ENCODE measurements around the gene GGCX. TPM values are rescaled to one million over a fixed set of nuclear protein-coding genes. Genes with fewer than 3 reads are reported as not detected.
"Not testable (repeated sequence)": the region's sequence is repeated elsewhere in the genome, so short reads cannot be mapped to it uniquely, and the experiment has no call there.

GGCX gene
- total RNA-seq, 1 donor from 2014 or later, result 25.5 TPM

DNA sequence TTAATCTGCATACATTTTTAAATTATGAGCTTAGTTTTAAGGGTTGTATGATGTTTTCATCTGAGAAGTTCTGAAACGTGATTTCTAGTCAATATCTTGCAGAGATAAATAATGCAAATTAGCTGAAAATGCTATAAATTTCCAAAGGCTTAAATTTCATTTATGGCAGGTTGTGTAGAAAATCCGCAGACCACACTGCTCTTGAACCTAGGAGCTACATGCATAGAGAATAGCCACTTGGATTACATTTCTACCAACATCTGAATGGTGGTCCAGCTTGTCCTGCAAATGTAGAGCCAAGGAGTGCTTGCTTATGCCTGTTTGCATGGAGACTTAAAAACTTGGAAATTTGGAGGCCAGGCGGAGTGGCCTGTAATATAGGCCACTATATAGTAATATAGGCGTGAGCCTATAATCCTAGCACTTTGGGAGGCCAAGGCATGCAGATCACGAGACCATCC lies 15.5 kb downstream of the GGCX start:
- no peaks in the 10 kb centered on the region for H3K9me3 ChIP-seq (replicated peaks)
- intact Hi-C loops (cut with micrococcal nuclease), result no loop called here
- H3K4me3 ChIP-seq, result no peak overlapping the region
- H3K36me3 ChIP-seq, result peaks cover 73% of the 10 kb centered on the region
- no peak for DNase-seq
- no peaks in the 10 kb centered on the region for H3K27me3 ChIP-seq (ENCODE audit: low read depth)
- TF ChIP-seq, protein P1, sequence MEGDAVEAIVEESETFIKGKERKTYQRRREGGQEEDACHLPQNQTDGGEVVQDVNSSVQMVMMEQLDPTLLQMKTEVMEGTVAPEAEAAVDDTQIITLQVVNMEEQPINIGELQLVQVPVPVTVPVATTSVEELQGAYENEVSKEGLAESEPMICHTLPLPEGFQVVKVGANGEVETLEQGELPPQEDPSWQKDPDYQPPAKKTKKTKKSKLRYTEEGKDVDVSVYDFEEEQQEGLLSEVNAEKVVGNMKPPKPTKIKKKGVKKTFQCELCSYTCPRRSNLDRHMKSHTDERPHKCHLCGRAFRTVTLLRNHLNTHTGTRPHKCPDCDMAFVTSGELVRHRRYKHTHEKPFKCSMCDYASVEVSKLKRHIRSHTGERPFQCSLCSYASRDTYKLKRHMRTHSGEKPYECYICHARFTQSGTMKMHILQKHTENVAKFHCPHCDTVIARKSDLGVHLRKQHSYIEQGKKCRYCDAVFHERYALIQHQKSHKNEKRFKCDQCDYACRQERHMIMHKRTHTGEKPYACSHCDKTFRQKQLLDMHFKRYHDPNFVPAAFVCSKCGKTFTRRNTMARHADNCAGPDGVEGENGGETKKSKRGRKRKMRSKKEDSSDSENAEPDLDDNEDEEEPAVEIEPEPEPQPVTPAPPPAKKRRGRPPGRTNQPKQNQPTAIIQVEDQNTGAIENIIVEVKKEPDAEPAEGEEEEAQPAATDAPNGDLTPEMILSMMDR (IDR thresholded peaks at IDR 0.05; ENCODE audit: borderline replicate concordance), result no peak
- H3K4me1 ChIP-seq, result peaks cover 40% of the 10 kb centered on the region
- H3K27ac ChIP-seq (replicated peaks), result no peak overlapping the region

DNA sequence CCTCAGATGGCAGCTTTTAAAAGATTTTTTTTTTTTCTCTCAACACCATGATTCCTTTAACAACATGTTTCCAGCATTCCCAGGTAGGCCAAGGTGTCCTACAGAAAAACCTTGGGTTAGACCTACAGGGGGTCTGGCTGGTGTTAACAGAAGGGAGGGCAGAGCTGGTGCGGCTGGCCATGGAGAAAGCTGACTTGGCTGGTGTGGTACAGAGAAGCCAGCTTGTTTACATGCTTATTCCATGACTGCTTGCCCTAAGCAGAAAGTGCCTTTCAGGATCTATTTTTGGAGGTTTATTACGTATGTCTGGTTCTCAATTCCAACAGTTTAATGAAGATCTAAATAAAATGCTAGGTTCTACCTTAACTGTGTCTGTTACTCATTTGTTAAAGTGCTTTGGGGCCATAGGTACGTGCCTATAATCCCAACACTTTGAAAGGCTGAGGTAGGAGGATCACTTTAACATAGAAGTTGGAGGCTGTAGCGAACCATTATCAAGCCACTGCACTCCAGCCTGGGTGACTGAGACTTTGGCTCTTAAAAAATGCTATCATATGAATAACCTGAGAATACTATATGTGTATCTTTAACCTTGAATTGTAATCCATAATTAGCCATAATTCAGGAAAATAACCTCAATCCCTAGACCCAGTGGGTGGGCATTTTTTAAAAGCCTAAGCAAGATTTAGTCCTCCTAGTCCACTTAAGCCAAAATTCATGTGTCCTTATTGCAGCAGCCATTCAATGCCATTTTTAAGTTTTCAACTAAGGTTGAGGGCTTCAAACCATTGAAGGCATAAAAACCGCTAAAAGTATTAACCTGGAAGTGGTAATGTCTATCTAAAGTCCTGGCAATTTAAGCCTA lies 16.1 kb downstream of the GGCX start:
- H3K27me3 ChIP-seq (ENCODE audit: low read depth); H3K9me3 ChIP-seq (replicated peaks); H3K27ac ChIP-seq (replicated peaks); H3K4me3 ChIP-seq; DNase-seq; intact Hi-C loops (cut with micrococcal nuclease): not testable (repeated sequence)
- H3K36me3 ChIP-seq, result peaks cover 72% of the 10 kb centered on the region
- peaks cover 46% of the 10 kb centered on the region for H3K4me1 ChIP-seq

DNA sequence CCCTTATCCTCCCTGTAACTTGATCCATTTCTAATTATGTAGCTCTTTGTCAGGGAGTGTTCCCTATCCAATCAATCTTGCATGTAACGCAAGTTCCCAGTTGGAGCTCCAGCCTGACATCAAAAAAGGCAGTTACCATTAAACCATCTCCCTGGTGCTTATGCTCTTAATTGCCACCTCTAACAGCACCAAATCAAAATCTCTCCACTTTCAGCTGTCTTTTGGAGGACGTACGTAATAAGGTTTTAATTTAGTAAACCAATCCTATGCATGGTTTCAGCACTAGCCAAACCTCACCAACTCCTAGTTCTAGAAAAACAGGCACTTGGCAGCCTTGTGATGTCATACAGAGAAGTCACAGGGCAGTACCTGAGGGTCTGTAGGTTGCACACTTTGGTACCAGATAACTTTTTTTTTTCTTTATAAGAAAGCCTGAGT lies 17.0 kb downstream of the GGCX start:
- peaks cover 64% of the 10 kb centered on the region for H3K36me3 ChIP-seq
- H3K27me3 ChIP-seq (ENCODE audit: low read depth); H3K9me3 ChIP-seq (replicated peaks); H3K4me3 ChIP-seq; H3K27ac ChIP-seq (replicated peaks); intact Hi-C loops (cut with micrococcal nuclease); DNase-seq: not testable (repeated sequence)
- peaks cover 54% of the 10 kb centered on the region for H3K4me1 ChIP-seq

DNA sequence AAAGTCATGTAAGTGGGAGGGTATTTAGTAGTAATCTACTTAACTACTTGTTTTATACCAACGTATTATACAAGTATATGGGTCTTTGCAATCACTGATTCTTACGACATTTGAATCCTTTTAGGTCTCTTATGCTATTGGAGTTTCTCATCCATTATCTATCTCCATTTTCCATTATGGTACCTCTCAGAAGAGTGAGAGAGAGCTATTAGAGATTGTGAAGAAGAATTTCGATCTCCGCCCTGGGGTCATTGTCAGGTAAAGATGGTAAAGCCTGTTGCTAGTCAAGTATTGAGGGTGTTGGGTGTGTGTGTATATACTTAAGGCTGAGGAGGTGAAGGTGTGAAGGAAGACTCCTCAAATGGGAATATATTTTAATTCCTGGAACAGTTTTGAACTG lies 18.5 kb downstream of the GGCX start:
- Histone ChIP-seq H3K4me3 (peak overlapping the region; percentile 86), H3K9me3 (replicated peaks) (no peaks in the 10 kb centered on the region), H3K27me3 (ENCODE audit: low read depth) (no peaks in the 10 kb centered on the region), H3K4me1 (peaks cover 64% of the 10 kb centered on the region), H3K27ac (replicated peaks) (peak overlapping the region; percentile 100), H3K36me3 (peaks cover 60% of the 10 kb centered on the region)
- DNase-seq, result no peak
- intact Hi-C loops (cut with micrococcal nuclease), result no loop called here
- TF ChIP-seq, protein P1 (IDR thresholded peaks at IDR 0.05; ENCODE audit: borderline replicate concordance), result no peak

- DNase-seq, result no peak
- peak overlapping the region; percentile 100 for H3K27ac ChIP-seq (replicated peaks)
- H3K4me3 ChIP-seq, result peak overlapping the region; percentile 86
- H3K36me3 ChIP-seq, result peaks cover 60% of the 10 kb centered on the region
- intact Hi-C loops (cut with micrococcal nuclease), result no loop called here
- no peaks in the 10 kb centered on the region for H3K9me3 ChIP-seq (replicated peaks)
- H3K4me1 ChIP-seq, result peaks cover 72% of the 10 kb centered on the region
- TF ChIP-seq, protein P1 (IDR thresholded peaks at IDR 0.05; ENCODE audit: borderline replicate concordance), result no peak
- H3K27me3 ChIP-seq (ENCODE audit: low read depth), result no peaks in the 10 kb centered on the region
These were observed 19.4 kb downstream of the GGCX start for GRCh38 chr2:85541753-85542457.

DNA sequence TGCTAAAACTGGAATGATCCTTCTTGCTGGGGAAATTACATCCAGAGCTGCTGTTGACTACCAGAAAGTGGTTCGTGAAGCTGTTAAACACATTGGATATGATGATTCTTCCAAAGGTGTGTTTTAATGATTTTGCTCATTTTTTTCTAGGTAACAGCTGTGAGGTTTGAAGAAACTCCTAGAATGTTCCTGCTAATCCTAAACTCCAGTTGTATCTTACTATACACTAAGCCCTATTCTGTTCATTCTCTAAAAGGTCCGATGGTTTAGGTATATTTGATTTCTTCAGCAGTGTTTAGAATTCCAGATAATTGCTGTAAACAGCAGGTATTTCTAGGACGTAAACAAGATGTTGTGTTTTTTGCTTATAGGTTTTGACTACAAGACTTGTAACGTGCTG lies 20.0 kb downstream of the GGCX start:
- H3K4me1 ChIP-seq, result peaks cover 78% of the 10 kb centered on the region
- peak overlapping the region; percentile 86 for H3K4me3 ChIP-seq
- no peaks in the 10 kb centered on the region for H3K9me3 ChIP-seq (replicated peaks)
- H3K36me3 ChIP-seq, result peaks cover 59% of the 10 kb centered on the region
- DNase-seq, result no peak
- intact Hi-C loops (cut with micrococcal nuclease), result no loop called here
- H3K27me3 ChIP-seq (ENCODE audit: low read depth), result no peaks in the 10 kb centered on the region
- TF ChIP-seq, protein P1 (IDR thresholded peaks at IDR 0.05; ENCODE audit: borderline replicate concordance), result no peak
- peak overlapping the region; percentile 100 for H3K27ac ChIP-seq (replicated peaks)

Data from left ventricle myocardium inferior (tissue), 1 donor.